ENCODE measurements around the gene PSMG1. TPM values are rescaled to one million over a fixed set of nuclear protein-coding genes. Genes with fewer than 3 reads are reported as not detected.

PSMG1 gene
- total and polyA plus RNA-seq, 2 donors (not counting 1 experiment from before 2014, with no cell fraction given): 55.5 to 62.3 TPM

DNA sequence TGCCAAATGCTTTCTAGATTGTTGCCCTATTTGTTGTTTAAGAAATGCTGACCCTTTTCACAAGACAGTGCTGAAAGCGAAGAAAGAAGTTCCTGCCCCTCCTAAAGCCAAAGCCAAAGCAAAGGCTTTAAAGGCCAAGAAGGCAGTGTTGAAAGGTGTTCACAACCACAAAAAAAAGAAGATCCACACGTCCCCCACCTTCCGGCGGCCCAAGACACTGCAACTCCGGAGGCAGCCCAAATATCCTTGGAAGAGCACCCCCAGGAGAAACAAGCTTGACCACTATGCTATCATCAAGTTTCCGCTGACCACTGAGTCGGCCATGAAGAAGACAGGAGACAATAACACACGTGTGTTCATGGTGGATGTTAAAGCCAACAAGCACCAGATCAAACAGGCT is 55.7 kb downstream of the PSMG1 start:
- Histone ChIP-seq H3K36me3 (ENCODE audit: control insufficient read depth, insufficient read depth, low read length) (no peaks in the 10 kb centered on the region), H3K4me1 (ENCODE audit: control insufficient read depth, extremely low read depth, insufficient read depth, low read length) (peaks cover 3% of the 10 kb centered on the region), H4K20me1 (ENCODE audit: control insufficient read depth, extremely low read depth, insufficient read depth, low read length) (no peaks in the 10 kb centered on the region), H3K27ac (ENCODE audit: insufficient read depth, low read length) (no peak overlapping the region), H3K9ac (ENCODE audit: insufficient read depth, low read length) (no peak overlapping the region), H3K4me3 (replicated peaks in 1 of 4; ENCODE audit: control extremely low read depth in 1 of 4, insufficient read depth in 1 of 4, low read depth in 3 of 4, low read length in 4 of 4) (no peak overlapping the region), H3K4me2 (ENCODE audit: extremely low read depth, insufficient read depth, low read length) (no peak overlapping the region), H3K9me3 (ENCODE audit: control insufficient read depth, insufficient read depth, low read depth, low read length) (no peaks in the 10 kb centered on the region), H2AFZ (ENCODE audit: low read length) (no peak overlapping the region), H3K27me3 (ENCODE audit: control insufficient read depth, insufficient read depth, low read length) (no peaks in the 10 kb centered on the region), H3K79me2 (ENCODE audit: control insufficient read depth, insufficient read depth, low read length) (no peaks in the 10 kb centered on the region)
- no peak for TF ChIP-seq EZH2 (IDR thresholded peaks at IDR 0.05; ENCODE audit: low read length, missing control alignments)
- TF ChIP-seq, protein P1, sequence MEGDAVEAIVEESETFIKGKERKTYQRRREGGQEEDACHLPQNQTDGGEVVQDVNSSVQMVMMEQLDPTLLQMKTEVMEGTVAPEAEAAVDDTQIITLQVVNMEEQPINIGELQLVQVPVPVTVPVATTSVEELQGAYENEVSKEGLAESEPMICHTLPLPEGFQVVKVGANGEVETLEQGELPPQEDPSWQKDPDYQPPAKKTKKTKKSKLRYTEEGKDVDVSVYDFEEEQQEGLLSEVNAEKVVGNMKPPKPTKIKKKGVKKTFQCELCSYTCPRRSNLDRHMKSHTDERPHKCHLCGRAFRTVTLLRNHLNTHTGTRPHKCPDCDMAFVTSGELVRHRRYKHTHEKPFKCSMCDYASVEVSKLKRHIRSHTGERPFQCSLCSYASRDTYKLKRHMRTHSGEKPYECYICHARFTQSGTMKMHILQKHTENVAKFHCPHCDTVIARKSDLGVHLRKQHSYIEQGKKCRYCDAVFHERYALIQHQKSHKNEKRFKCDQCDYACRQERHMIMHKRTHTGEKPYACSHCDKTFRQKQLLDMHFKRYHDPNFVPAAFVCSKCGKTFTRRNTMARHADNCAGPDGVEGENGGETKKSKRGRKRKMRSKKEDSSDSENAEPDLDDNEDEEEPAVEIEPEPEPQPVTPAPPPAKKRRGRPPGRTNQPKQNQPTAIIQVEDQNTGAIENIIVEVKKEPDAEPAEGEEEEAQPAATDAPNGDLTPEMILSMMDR (conservative IDR thresholded peaks at IDR 0.05 in 1 of 2, IDR thresholded peaks at IDR 0.05 in 1 of 2; ENCODE audit: low read depth in 1 of 2, low read length in 2 of 2): no peak
- no peak for DNase-seq (ENCODE audit: low read depth in 2 of 2)

GRCh38 chr21:39126486-39126806 is 56.8 kb downstream of the PSMG1 start:
- H3K79me2 ChIP-seq (ENCODE audit: control insufficient read depth, insufficient read depth, low read length): no peaks in the 10 kb centered on the region
- H3K9ac ChIP-seq (ENCODE audit: insufficient read depth, low read length): no peak overlapping the region
- no peaks in the 10 kb centered on the region for H3K36me3 ChIP-seq (ENCODE audit: control insufficient read depth, insufficient read depth, low read length)
- H3K27ac ChIP-seq (ENCODE audit: insufficient read depth, low read length): no peak overlapping the region
- no peak for DNase-seq (ENCODE audit: low read depth in 2 of 2)
- no peak overlapping the region for H3K4me2 ChIP-seq (ENCODE audit: extremely low read depth, insufficient read depth, low read length)
- no peak overlapping the region for H2AFZ ChIP-seq (ENCODE audit: low read length)
- H3K27me3 ChIP-seq (ENCODE audit: control insufficient read depth, insufficient read depth, low read length): no peaks in the 10 kb centered on the region
- no peak overlapping the region for H3K4me3 ChIP-seq (replicated peaks in 1 of 4; ENCODE audit: control extremely low read depth in 1 of 4, insufficient read depth in 1 of 4, low read depth in 3 of 4, low read length in 4 of 4)
- H3K4me1 ChIP-seq (ENCODE audit: control insufficient read depth, extremely low read depth, insufficient read depth, low read length): peaks cover 3% of the 10 kb centered on the region
- H3K9me3 ChIP-seq (ENCODE audit: control insufficient read depth, insufficient read depth, low read depth, low read length): no peaks in the 10 kb centered on the region
- TF ChIP-seq, protein P1 (conservative IDR thresholded peaks at IDR 0.05 in 1 of 2, IDR thresholded peaks at IDR 0.05 in 1 of 2; ENCODE audit: low read depth in 1 of 2, low read length in 2 of 2): no peak
- TF ChIP-seq EZH2 (IDR thresholded peaks at IDR 0.05; ENCODE audit: low read length, missing control alignments): no peak
- no peaks in the 10 kb centered on the region for H4K20me1 ChIP-seq (ENCODE audit: control insufficient read depth, extremely low read depth, insufficient read depth, low read length)

GRCh38 chr21:39125752-39126485 is 57.3 kb downstream of the PSMG1 start:
- peak; percentile 67 to 85 for DNase-seq (ENCODE audit: low read depth in 2 of 2)
- no peak overlapping the region for H3K4me3 ChIP-seq (replicated peaks in 1 of 4; ENCODE audit: control extremely low read depth in 1 of 4, insufficient read depth in 1 of 4, low read depth in 3 of 4, low read length in 4 of 4)
- no peak overlapping the region for H3K27ac ChIP-seq (ENCODE audit: insufficient read depth, low read length)
- TF ChIP-seq, protein P1 (conservative IDR thresholded peaks at IDR 0.05 in 1 of 2, IDR thresholded peaks at IDR 0.05 in 1 of 2; ENCODE audit: low read depth in 1 of 2, low read length in 2 of 2): peak; percentile 73 to 75
- TF ChIP-seq EZH2 (IDR thresholded peaks at IDR 0.05; ENCODE audit: low read length, missing control alignments): no peak
- H4K20me1 ChIP-seq (ENCODE audit: control insufficient read depth, extremely low read depth, insufficient read depth, low read length): no peaks in the 10 kb centered on the region
- no peaks in the 10 kb centered on the region for H3K27me3 ChIP-seq (ENCODE audit: control insufficient read depth, insufficient read depth, low read length)
- H3K9ac ChIP-seq (ENCODE audit: insufficient read depth, low read length): no peak overlapping the region
- H3K4me2 ChIP-seq (ENCODE audit: extremely low read depth, insufficient read depth, low read length): no peak overlapping the region
- no peak overlapping the region for H2AFZ ChIP-seq (ENCODE audit: low read length)
- no peaks in the 10 kb centered on the region for H3K36me3 ChIP-seq (ENCODE audit: control insufficient read depth, insufficient read depth, low read length)
- H3K9me3 ChIP-seq (ENCODE audit: control insufficient read depth, insufficient read depth, low read depth, low read length): no peaks in the 10 kb centered on the region
- H3K79me2 ChIP-seq (ENCODE audit: control insufficient read depth, insufficient read depth, low read length): no peaks in the 10 kb centered on the region
- H3K4me1 ChIP-seq (ENCODE audit: control insufficient read depth, extremely low read depth, insufficient read depth, low read length): peaks cover 3% of the 10 kb centered on the region

Other genes with a start within 250 kb of the PSMG1 start
- gene BRWD1, start 130.2 kb upstream of the PSMG1 start, total RNA-seq: 48.9 and 62.1 TPM in 2 replicates
- 10.8 and 17.1 TPM in 2 replicates for gene BRWD1, start 130.2 kb upstream of the PSMG1 start, polyA plus RNA-seq
- 171 and 179 TPM in 2 replicates for gene HMGN1, start 165.6 kb upstream of the PSMG1 start, total RNA-seq
- gene HMGN1, start 165.6 kb upstream of the PSMG1 start, polyA plus RNA-seq: 160 and 189 TPM in 2 replicates